ENCODE measurements around the gene PIK3R1. TPM values are rescaled to one million over a fixed set of nuclear protein-coding genes. Genes with fewer than 3 reads are reported as not detected.
A peak's percentile ranks its signal among the peaks of the same experiment; 100 is the strongest.

PIK3R1 gene
- total and polyA plus RNA-seq, 7 donors = 29.7 to 155 (median 102) TPM

DNA sequence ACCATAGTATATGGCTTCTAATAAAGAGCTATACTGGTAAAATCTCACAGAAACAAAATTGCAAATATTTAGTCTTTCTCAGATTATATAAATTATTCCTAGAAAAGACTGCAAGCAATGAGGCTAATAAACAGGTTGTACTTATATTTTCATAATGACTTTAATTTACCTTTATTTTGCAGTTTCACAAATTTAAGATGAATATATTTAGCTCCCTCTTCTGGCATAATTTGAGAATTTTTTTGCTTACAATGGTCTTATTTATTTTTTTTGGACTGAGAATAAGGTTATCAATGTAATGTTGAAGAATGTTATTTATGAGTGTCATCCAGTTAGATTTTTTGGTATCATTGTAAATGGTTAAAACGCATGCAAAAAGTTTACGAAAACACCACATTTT is 56.7 kb downstream of the PIK3R1 start:
- Histone ChIP-seq H3K9me3 (no peaks in the 10 kb centered on the region), H3K27ac (no peak overlapping the region), H3K4me3 (no peak overlapping the region), H3K27me3 (ENCODE audit: insufficient read depth in 3 of 3, low read length in 2 of 3) (no peaks in the 10 kb centered on the region), H3K4me1 (peaks cover 47% of the 10 kb centered on the region), H3K36me3 (ENCODE audit: insufficient read depth in 1 of 2, low read depth in 1 of 2) (peaks cover 2 to 37% of the 10 kb centered on the region in 2 donors)
- 85 to 88% (median 86%) methylated on average over 2 of the region's 2 CpGs for WGBS, 3 donors
- no peak for ATAC-seq
- intact Hi-C loops (cut with DNase I) = no loop called here
- no peak for DNase-seq
- TF ChIP-seq, protein P1, sequence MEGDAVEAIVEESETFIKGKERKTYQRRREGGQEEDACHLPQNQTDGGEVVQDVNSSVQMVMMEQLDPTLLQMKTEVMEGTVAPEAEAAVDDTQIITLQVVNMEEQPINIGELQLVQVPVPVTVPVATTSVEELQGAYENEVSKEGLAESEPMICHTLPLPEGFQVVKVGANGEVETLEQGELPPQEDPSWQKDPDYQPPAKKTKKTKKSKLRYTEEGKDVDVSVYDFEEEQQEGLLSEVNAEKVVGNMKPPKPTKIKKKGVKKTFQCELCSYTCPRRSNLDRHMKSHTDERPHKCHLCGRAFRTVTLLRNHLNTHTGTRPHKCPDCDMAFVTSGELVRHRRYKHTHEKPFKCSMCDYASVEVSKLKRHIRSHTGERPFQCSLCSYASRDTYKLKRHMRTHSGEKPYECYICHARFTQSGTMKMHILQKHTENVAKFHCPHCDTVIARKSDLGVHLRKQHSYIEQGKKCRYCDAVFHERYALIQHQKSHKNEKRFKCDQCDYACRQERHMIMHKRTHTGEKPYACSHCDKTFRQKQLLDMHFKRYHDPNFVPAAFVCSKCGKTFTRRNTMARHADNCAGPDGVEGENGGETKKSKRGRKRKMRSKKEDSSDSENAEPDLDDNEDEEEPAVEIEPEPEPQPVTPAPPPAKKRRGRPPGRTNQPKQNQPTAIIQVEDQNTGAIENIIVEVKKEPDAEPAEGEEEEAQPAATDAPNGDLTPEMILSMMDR (IDR thresholded peaks at IDR 0.05) = peak; percentile 36

DNA sequence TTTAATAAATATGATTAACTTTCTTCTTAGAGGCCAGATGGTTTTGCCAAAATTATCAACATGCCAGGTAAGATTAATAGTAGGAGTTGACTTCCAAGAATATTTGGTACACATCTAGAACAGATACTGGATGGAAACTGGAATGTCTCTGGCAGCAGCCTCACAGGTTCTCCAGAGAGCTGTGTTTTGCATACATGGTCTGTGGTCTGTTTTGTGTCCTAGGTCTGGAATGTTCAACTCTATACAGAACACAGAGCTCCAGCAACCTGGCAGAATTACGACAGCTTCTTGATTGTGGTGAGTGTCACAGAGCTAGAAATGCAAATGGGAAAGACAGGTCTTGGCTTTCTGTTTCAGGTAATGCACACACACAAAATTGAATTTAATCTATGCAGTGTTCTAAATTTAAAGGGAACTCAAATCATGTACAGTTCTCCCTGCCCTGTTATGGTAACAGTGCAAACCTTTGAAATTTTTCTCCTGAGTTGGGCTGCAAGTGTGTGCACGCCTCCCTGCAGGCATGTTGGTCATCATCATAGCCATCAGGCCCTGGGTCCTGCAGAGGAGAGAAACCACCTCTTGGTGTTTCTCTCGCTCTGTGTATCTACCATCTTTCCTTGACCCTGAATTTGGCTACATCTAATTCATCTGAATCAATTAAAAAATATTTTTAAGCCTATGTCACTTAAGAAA is 58.3 kb downstream of the PIK3R1 start:
- no peak overlapping the region for H3K4me3 ChIP-seq
- no peak for ATAC-seq
- H3K4me1 ChIP-seq = peaks cover 33% of the 10 kb centered on the region
- no peaks in the 10 kb centered on the region for H3K27me3 ChIP-seq (ENCODE audit: insufficient read depth in 3 of 3, low read length in 2 of 3)
- TF ChIP-seq, protein P1 (IDR thresholded peaks at IDR 0.05) = no peak
- intact Hi-C loops (cut with DNase I) = no loop called here
- peaks cover 2 to 52% of the 10 kb centered on the region in 2 donors for H3K36me3 ChIP-seq (ENCODE audit: insufficient read depth in 1 of 2, low read depth in 1 of 2)
- no peak overlapping the region for H3K27ac ChIP-seq
- no peaks in the 10 kb centered on the region for H3K9me3 ChIP-seq
- WGBS, 3 donors = 66 to 83% (median 76%) methylated on average over 3 of the region's 3 CpGs
- DNase-seq = no peak

DNA sequence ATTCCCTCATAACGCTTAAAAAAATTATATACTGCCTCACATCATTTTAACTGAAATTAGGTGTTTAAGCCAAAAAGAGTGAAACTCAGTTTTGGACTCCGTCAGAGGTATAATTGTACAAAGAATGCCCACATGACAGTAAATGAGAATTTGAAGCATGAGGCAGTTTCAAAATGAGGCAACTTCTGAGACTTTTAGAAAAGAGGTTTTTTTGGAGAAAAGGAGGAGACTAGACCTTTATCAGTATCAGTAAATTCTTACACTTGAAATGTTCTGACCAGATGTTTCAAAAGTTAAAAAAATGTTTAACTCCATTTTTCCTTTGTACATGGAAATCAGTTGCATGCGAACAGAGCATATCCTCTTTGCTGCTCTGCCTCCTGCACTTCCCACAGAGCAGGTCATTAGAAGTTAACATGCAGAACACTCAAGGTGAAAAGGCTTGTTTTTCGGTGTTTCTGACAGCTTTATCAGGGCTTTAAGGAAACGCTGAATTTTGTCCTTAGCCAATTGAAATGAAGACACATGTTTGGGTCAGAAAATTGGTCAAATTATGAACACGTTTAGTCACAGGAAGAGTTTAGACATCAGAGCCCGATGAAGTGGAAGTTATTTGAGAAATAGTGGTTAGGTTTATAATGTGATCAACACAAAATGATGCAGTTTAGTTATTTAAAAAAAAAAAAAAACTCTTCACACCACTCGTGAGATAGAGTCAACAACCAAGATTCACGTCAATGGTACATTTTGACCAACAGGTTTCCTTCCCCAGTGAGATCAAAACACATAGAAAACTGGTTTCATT is 59.5 kb downstream of the PIK3R1 start:
- H3K9me3 ChIP-seq = no peaks in the 10 kb centered on the region
- no peaks in the 10 kb centered on the region for H3K27me3 ChIP-seq (ENCODE audit: insufficient read depth in 3 of 3, low read length in 2 of 3)
- TF ChIP-seq, protein P1 (IDR thresholded peaks at IDR 0.05) = no peak
- peaks cover 8 to 64% of the 10 kb centered on the region in 2 donors for H3K36me3 ChIP-seq (ENCODE audit: insufficient read depth in 1 of 2, low read depth in 1 of 2)
- ATAC-seq (no peak), DNase-seq (no peak)
- peaks cover 22% of the 10 kb centered on the region for H3K4me1 ChIP-seq
- 64 to 75% (median 69%) methylated on average over 9 of the region's 9 CpGs for WGBS, 3 donors
- no peak overlapping the region for H3K4me3 ChIP-seq
- intact Hi-C loops (cut with DNase I) = no loop called here
- H3K27ac ChIP-seq = no peak overlapping the region

DNA sequence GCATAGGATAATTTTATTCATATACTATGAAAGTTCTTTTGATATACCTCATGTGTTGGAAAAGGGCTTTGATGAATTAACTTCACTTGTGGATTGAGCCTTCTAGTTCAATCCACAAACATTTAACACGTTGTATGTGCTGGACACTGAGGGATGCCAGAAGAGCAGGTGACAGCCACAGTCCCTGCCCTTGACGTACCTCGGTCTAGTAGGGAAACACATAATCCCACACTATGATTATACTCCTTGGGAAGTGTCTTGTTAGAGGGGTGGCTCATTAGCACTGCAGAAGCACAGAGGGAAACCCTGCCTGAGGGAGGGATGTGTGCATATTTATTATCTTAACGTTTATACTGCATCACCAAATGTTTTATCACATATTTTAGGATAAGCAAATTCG is 61.2 kb downstream of the PIK3R1 start:
- no peaks in the 10 kb centered on the region for H3K9me3 ChIP-seq
- ATAC-seq = peak; percentile 43 to 70 (median 55)
- WGBS, 3 donors = 54 to 71% (median 55%) methylated on average over 5 of the region's 5 CpGs
- H3K27me3 ChIP-seq (ENCODE audit: insufficient read depth in 3 of 3, low read length in 2 of 3) = no peaks in the 10 kb centered on the region
- peaks cover 12 to 81% of the 10 kb centered on the region in 2 donors for H3K36me3 ChIP-seq (ENCODE audit: insufficient read depth in 1 of 2, low read depth in 1 of 2)
- H3K4me1 ChIP-seq = peaks cover 13% of the 10 kb centered on the region
- DNase-seq = no peak
- H3K4me3 ChIP-seq = no peak overlapping the region
- TF ChIP-seq, protein P1 (IDR thresholded peaks at IDR 0.05) = no peak
- intact Hi-C loops (cut with DNase I) = no loop called here
- H3K27ac ChIP-seq = peak overlapping the region; percentile 59
